Loucy (cell line): ENCODE data around the gene CDC37L1.
"Not testable (repeated sequence)": the region's sequence is repeated elsewhere in the genome, so short reads cannot be mapped to it uniquely, and the experiment has no call there.

Experiments
- CTCF ChIP-seq: fragments of 200-600 bp; sonication (generic); conservative IDR thresholded peaks from 2 replicates; pipeline ENCODE4 v1.5.1; 2014; ENCODE audit warnings: mild to moderate bottlenecking, antibody characterized with exemption, low read length
- EZH2phosphoT487 ChIP-seq: fragments of 200-600 bp; IDR thresholded peaks from 2 replicates; pipeline ENCODE4 v1.6.1; 2018; ENCODE audit warnings: antibody characterized with exemption, mild to moderate bottlenecking, moderate library complexity, borderline replicate concordance

DNA sequence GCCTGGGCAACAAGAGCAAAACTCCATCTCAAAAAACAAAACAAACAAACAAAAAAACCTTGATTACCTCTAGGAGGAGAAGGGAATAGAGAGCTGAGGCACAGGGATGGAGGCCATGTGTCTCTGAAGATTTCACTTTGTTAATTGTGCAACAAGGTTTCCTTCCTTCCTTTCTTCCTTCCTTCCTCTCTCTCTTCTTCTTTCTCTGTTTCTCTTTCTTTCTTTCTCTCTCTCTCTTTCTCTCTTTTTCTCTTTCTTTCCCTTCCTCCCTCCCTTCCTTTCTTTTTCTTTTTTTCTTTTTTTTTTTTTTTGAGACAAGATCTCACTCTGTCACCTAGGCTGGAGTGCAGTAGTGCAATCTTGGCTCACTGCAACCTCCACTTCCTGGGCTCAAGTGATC, 75.2 kb downstream of the CDC37L1 start:
- TF ChIP-seq CTCF, EZH2phosphoT487: not testable (repeated sequence)
